ENCODE measurements around the gene MYH10.
"Not testable (repeated sequence)": the region's sequence is repeated elsewhere in the genome, so short reads cannot be mapped to it uniquely, and the experiment has no call there.

The MYH10 gene

DNA sequence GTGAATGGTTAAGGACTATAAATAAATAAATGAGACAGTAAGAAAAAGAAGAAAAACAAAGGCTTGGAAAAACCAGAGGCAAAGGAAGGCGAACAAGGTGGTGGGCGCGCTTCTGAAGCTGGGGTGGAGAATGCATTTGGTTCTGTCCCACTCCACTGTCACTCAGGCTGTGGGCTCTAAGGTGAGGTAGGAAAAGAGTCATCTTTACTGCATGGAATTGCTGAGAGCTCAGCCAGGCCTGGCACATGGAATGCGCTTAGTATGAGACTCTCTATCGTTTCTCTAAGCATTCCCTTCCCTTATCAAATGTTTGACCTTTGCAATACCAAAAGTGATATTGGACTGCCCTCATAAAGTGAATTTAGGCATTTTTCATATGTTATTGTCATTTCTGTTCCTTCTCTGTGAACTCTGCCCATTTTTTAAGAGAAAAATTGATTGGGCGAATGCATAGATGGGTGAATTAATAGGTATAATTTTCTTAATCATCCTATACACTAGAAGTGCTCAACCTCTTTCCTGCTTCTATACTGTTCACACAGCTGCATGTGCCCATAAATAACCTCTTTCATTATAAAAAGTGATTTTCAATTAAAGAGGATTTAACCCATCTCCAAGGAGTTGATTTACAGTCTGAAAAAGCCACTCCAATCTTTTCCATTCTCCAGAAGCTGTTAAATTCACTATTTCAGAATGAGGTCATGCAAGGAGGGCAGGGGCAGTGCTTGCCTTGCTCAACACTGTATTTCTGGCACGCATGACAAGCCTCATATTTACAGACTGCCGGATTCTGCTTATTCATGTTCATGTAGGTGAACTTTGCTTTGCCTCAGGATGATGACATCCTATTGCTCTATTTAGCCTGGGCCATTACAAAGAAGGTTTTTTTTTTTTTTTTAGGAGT lies 87.7 kb downstream of the MYH10 start:
- no peak for DNase-seq

DNA sequence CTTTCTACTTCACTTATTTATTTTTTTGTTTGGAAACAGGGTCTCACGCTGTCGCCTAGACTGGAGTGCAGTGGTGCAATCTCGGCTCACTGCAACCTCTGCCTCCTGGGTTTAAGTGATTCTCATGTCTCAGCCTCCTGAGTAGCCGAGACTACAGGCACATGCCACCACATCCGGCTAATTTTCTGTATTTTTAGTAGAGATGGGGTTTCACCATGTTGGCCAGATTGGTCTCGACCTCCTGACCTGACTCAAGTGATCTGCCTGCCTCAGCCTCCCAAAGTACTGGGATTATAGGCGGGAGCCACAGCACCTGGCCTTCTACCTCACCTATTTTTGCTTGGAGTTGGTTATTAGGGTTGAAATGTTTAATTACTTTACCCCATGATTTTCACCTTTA lies 90.5 kb downstream of the MYH10 start:
- not testable (repeated sequence) for DNase-seq

DNA sequence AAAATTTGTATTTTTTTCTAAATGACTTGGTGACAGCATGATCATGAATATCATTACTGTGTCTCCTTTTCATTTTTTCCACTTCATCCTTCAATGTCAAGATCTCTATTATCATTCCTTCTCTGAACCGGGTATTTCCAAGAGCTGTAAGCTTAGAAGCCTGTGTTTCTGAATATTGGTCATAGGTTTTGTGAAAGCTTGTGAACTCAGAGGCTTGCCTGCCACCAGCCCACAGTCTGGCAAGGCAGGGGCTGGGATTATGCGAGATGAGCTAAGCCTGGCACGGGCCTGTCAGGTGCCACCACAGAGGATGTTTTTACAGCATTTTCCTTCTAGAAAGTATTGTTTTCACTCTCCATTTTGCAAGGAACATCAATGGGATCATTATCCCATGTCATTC lies 92.8 kb downstream of the MYH10 start:
- no peak for DNase-seq

DNA sequence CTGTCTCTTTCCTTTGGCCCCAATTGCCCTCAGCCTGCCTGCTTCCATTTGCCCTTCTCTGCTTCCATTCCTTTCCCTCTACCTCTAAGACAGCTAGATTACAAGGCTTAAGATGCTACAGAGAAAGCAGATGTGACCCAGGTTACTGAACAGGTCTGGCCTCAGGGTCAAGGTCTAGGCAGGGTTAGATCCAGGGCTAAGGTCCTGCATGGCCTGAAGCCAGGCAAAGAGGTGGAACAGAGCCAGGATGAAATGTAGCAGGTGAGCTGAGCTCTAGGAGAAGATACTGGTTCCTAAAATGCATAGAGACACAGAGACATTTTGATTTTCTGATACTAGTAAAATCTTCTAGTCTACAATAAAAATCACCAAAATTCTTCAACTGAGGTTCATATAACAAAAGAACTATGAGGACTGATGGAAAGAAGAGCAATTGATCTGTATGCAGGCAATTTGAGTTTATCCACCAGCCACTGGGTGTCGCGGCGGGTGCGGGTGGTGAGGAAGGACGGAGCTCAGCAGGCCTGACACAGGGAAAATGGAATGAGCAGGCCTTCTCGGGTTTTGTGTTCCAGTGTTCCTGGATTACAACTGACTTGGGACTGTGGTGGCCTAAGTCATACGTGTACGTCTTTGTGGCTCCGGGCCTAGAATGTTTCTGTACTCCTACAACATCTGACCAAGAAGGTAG lies 95.9 kb downstream of the MYH10 start:
- no peak for DNase-seq

DNA sequence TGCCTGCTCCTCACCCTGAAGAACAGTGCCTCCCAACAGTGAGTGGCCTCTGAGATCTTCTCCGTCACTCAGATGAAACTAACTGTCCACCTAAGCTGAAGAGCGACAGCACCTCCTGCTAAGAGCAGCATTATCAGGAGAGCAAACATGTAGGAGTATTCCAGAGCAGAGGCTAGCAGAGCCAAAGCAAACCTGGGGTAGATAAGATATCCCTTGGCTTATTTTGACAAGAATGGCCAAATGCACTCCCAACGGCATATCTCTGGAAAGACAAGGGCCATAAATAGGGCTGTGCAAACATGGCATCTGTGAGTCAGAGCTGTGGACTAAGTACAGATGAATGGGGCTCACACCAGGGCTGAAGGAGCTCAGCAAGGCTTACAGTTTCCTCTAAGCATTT lies 98.5 kb downstream of the MYH10 start:
- DNase-seq: no peak

DNA sequence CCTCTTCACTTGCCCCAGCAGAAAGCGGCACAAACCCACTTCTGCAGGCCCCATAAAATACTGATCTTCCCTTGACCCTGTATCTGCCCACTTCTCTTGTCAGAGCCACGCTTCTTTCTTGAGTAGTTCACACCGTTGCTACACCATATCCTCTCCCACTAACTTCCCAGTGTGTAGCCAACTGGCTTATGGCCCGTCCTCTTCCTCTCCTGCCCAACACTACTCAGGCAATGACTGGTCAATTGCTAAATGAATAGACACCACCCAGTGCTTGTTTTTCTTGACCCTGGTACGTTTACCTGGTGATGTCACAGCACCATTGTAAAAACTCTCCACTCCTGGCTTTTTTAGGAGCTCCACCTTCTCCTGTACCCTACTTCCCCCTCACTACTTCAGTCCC lies 107.9 kb downstream of the MYH10 start:
- DNase-seq: no peak

DNA sequence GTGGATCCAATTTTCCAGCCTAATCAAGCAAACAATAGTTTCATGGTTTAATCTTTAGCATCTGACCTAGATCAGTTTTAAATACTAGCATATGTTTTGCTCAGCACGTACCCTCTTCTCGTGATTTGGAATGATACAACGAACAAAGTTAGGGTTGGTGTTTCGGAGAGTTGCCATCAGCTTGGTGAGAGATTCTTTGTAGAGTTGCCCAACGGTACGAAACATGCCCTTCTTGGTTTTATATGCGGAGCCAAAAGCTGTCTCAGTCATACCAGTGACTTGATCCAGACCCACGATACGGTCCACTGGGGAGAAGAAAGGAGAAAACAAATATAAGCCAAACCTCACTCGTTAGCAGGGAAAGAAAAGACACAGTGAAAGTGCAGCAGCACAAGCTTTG lies 109.5 kb downstream of the MYH10 start:
- no peak for DNase-seq

DNA sequence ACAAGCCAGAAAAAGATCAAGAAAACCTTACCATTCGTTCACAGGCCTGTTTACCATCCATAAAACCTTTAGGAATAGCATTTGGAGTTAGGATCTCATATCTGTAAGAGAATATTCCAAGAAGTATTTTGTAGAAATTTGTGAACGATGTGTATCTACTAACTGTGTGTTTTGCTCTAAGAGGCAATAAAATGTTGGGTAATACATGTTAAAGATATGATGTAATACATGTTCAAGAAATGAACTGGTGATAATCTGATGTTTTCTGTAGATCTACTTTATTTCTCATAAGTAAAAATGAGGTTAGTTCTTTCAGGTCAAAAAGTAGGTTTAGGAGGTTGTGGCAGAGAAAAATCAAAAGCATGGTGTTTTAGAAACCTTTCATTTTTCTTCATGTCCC lies 111.7 kb downstream of the MYH10 start:
- no peak for DNase-seq

DNA sequence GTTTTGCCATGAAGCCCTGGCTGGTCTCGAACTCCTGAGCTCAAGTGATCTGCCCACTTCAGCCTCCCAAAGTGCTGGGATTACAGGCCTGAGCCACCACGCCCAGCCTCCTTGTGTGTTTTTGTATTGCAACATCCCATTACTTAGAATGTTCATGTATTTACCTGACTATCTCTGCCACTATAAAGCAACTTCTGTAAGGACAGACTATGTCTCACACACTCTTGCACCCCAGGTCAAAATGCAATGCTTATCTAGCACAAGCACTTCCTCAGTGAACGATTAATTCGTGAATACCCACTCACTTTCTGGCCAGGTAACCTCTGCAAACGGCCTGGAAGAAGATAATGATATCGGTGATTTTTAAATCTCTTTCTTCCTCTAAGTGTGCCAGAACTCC lies 112.2 kb downstream of the MYH10 start:
- DNase-seq: no peak

DNA sequence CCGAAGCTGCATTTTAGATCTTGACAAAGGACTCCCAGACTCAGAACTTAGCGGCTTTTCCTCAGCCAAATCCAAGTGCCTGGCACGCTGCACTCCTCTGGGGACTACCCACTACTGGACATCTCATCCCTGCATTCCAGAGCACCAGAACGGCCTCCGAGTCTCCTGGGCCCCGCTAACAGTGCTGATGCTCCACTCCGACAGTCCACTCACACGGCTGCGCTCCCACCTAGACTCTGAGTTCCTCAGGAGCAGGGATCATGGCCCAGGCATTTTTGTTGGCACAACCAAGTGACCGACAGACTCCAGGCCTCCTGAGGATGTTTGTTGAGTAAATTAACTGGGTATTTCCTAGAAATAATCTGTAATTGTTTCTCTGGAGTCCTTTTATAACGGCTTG lies 115.7 kb downstream of the MYH10 start:
- no peak for DNase-seq

DNA sequence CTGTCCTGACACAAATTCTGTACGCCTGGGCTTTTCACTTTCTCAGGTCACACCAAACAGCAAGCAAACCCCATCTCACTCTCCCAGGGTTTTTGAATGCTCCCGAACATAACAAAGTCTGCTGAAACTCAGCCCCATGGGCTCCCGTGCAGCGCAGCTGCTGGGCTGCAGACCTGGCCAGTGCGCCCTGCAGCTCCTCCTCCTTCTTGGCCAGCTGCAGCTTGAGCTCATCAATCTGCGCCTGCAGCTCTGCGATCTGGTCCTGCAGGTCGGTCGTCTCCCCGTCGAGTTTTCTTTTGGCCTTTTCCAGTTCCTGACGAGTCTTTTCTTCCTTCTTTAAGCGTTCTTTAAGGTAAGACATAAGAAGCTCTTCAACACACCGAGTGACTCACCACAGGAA lies 124.4 kb downstream of the MYH10 start:
- DNase-seq: no peak

DNA sequence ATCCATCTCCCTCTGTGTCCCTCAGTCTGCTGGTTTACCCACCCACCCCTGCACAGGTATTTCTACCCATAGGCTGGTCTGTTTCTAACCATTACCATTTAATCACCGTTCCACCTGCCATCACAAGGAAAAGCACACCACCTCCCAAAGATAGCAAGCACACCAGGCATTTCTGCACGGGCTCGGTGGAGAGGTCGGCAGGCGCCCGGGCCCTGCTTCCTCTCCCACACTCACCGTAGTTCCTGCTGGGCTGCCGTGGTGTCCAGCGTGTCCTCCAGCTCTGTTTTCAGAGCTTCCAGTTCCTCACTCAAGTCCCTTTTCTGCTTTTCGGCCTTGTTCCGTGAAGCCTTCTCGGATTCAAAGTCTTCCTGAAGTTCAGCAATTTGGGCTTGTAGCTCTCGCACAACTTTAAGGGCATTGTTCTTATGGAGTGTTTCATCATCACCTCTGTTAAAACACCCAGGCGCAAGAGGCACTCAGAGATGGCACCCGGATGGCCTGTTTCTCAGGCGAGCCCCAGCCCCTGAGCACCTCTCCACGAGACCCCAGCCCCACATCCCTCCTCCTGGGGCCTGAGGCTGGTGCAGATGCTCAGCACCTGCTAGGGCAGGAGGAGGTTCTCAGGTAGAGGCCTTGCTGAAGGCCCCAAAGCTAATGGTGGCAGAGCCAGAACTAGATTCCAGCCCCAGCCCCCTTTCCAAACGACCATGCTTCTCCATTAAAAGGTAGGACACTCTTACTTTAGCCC lies 125.9 kb downstream of the MYH10 start:
- DNase-seq: no peak

DNA sequence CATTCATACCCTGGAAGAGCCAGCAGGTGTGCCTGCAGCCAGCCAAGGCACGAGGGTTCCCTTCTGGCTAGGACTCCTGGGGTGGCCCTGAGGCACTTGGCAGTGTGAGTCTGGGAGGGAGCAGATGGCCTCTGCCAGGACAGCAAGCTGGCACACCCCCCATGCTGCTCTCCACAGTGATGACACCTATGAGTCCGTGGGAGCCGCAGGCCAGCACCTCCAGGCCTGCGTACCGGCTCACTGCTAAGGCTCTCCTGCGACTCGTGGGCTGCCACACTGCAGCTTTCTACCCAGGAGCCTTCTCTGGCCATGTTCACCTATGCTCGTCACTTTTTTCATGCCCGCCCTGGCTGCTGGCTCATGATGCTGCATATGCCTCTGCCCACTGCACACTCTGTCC lies 126.7 kb downstream of the MYH10 start:
- DNase-seq: no peak

DNA sequence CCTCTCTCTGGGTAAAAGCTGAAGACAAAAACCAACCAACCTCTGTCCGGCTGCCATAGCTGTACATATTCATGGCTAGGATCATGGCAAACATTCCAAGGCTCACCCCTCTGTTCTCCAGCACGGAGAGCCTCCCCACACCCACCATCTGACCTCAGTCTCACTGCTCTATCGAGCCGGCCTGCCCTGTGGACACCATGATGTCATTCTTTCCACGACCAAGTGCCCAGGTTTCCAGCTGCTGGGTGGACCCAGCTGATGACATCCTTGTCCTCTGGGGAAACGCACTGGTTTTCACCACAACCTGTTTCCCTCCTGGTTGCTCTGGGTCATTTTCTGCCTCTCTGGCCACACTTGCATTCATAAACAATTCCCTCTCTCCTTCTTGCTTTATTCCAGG lies 127.2 kb downstream of the MYH10 start:
- no peak for DNase-seq

DNA sequence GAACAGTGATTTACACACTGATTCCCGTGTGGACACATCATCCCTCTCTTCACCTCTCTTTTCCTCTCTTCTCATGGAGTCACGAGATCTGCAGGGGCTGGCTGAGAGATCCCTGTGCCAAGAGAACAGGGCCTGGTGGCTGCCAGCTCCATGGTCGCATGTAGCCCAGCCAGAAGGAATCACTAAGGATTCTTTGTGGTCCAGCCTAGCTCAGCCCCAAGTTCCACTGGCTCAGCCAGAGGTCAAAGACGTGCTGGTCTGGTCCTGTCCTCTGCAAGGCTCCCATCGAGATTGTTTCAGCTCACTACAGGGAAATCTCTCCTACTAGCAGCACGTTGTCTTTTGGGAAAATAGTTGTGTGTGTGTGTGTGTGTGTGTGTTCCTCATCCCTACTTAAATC lies 128.4 kb downstream of the MYH10 start:
- no peak for DNase-seq

DNA sequence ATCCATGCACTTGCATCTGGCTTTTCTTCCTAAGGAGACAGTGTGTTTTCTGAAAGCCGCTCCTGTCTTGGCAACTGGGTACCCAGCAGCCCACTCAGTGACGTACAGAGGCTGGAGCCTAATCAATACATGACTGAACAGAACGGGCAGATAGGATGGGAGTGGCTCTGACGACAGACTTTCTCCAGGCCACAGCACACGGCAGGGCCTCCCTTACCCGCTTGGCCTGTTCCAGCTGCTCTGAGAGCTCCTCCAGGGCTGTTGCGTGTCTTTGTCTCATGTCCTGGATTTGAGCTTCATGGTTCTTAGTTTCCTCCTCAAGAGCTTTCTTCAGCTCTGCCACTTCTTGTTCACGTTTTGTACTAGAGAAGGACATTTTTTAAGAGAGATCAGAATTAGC lies 129.9 kb downstream of the MYH10 start:
- no peak for DNase-seq

DNA sequence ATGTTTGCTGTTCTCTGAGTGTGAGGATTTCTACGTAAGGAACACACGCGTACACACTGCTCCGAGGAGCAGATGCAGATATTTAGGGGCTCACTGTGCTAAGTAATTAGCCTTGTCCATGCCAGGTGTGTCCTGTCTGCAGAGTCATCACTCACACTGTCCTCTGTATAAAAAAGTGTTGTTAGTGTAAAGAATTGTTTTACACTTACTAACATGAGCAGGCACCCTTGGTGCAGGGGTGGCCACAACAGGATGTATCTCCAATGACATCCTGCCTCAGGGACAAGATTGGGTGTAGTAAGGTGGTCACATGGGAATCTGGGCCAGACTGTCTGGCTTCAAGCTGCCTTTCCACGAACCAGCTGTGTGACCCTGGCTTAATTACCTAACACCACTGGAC lies 130.9 kb downstream of the MYH10 start:
- DNase-seq: no peak

DNA sequence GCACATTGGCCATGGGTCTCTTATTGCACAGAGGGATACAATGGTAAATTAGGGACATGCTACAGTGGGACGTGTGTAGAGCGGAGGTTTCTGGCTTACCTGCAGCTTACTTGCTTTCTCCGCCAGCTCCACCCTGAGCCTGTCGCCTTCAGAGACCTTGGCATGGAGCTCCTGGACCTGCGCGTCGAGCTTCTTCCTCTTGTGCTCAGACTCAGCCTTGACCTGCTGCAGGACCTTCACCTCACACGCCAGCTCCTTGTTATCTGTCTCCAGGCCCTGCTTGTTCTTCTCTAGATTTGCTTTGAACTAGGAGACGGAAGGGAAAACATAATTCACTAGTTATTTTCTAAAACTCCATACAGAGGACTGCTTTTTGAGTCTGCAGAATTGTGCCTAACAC lies 131.4 kb downstream of the MYH10 start:
- DNase-seq: no peak

DNA sequence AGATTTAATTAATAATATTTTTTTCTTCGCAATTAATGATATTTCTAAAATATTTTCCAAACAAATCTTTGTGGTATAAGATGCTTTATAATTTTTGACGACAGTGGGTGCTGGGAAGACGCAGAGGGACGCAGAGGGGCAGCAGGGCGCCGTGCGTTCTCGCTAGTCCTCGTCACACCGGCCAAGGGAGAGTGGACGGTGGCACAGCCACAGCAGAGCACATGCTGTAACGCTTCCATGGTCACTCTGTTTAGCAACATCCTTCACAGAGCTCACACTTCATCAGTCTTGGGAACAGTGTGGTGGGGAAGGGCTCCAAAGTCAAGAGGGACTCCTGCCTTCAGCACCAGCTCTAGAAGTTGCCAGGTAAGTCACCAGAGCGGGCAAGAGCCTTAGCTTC lies 134.4 kb downstream of the MYH10 start:
- DNase-seq: no peak

DNA sequence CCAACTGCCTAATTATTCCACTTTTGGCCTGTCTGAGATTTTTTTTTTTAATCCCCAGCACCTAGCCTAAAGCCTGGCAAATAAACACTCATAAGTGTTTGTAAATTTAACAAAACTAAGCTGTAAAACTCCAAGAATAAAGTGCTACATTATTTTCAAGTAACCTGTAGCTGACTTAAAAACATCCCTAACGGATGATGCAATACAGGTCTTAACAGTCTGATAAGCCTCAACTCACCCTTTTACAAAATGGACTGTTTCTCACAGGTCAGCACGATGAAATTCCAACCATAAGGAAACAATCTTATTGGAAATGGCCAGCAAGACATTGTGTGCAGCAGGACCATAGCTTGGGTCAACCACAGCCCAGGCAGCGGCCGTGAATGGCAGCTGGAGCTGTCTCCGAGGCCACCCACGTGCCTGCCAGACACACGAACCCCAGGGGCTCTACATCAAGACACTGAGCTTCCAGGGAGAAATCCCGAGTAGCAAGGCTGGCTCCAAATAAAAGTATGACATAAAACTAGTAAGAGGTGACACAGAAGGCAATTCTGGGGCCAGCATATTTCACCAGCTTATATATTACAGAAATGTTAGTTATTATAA lies 135.9 kb downstream of the MYH10 start:
- DNase-seq: no peak

DNA sequence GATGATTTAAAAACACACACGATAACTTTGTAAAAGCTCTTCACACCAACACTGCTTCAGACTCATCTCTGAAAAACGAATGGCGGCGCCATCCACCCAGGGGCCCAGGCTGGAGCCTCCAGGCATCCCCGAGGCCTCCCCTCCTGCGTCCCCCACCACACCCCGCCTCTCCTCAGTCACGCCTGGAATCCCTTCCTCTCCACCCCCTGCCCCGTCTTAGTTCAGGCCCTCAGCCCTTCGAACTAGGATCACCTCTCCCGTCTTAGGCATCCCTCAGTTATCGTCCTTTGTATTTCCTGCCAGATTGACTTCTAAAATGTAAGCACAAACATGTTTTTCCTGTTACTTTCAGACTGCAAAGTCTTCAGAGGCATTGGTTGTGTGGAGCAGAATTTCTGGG lies 136.5 kb downstream of the MYH10 start:
- DNase-seq: no peak

DNA sequence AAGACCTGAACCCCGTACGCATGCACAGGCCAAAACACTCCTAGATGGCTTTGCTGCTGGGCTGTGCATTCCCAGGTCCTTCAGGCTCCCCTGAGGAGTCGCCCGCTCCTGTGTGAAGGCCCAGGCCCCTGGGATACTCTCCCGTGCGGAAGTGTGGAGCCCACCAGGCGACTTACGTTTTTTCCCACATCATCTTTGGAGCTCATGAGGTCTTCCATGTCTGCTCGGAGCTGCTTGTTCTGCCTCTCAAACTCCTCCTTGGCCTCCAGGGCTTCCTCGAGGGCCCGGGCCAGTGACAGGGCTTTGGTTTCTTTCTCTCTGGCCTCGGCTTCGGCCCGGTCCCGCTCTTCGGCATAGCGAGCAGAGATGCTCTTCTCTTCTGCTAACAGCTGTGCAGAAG lies 138.4 kb downstream of the MYH10 start:
- no peak for DNase-seq

DNA sequence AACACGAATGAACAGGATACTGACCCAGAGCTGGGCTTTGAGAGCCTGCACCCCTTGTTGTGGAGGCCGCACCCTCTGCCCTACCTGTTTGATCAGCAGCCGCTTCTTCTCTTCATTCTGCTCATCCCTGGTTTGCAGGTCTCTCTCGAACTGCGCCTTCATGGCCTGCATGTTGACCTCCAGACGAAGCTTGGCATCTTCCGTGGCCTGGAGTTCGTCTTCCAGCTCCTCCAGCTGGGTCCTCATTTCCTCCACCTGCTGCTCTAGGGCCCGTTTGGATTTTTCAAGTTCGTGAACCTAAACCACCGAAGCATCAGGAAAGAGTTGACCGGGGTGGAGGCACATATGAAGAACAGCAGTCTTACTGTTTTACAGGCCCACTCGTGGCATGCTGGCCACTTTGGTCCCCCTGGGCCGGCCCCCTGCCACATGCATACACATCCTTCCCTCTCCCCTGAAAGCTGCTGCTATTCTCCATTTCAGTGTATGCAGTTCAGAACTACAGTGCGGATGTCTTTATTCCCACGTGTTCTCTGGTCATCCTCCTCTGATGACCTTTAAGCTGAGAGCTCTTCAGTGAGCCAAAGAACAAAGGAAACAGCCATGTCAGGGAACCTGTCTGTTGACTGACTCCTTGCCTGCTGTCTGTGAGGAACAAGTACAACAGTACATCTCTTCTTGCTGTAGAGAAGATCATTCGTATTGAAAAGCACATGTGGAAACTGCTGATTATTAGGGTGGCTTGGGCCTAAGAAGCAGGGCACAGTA lies 140.1 kb downstream of the MYH10 start:
- no peak for DNase-seq
